IPS DF 4.7 (cell line): ENCODE measurements around the gene ALPL.

Experiments used
- DNase-seq: peaks from one replicate; pipeline ENCODE4 v3.0.0-alpha.2; 2013; ENCODE audit warnings: low spot score; ENCODE audit errors: extremely low read depth

The ALPL gene

GRCh38 chr1:21617126-21617738, 108.0 kb downstream of the ALPL start:
- DNase-seq, result no peak

GRCh38 chr1:21618059-21618458, 108.8 kb downstream of the ALPL start:
- DNase-seq, result no peak

DNA sequence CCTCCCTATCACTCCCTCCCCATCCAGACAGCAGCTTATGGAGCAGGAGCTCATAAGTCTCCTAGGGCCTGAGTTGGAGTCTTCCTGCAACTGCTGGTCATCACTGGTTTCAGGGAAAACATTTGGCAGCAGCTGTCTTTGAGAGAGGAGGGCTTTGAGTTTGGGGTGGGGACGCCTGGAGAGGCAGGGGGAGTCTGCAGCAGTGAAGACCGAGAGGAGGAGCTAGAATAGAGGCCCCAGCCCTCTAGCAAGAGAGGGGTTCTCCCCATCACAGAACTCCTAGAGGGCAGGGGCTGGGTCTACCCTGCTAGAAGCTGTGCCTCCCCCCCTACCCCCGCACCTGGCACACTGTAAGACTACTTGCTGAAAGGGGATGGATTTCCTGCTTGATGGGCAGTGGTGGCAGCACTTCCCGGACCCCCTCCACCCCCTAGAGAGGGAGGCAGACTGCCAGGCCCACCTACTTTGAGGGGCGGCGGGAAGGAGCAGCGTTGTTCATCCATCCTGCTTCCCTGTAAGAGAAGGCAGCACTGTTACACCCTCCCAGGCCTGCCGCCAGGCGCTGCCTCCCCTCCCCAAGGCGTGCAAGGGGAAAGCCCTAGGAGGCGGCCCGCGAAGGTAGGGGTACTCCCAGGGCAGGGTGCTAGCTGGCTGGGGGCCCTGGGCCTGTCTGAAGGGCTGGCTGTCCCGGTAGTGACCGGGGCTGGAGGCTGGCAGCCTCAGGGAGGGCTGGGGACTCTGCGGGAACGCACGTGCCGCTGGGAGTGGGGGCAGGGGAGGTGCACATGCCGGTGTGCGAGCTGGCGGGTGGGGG, 109.5 kb downstream of the ALPL start:
- no peak for DNase-seq

DNA sequence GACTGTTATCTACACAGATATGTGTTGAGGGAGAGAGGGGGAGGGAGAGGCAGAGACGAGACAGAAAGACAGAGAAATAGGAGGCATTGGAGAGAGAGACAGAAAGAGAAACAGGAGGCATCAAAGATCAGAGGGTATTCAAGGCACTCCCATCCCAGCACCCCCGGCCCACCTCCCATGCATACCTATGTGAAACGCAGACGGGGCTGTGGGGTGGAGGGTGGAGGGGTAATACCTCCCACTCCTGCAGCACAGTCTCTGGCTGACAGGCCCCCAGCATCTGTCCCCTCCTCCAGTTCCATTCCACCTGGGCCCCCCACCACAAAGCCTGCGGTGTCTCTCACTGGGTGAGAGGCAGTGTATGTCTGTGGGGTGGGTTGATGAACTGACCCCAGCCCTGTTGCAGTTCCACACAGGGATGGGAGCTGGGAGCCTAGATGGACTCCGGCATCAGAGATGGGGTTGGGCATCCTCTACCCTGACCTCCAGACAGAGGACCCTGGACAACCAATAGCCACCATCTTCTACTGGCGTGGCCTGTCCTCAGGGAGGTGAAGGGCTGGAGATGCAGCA, 110.2 kb downstream of the ALPL start:
- DNase-seq, result no peak

DNA sequence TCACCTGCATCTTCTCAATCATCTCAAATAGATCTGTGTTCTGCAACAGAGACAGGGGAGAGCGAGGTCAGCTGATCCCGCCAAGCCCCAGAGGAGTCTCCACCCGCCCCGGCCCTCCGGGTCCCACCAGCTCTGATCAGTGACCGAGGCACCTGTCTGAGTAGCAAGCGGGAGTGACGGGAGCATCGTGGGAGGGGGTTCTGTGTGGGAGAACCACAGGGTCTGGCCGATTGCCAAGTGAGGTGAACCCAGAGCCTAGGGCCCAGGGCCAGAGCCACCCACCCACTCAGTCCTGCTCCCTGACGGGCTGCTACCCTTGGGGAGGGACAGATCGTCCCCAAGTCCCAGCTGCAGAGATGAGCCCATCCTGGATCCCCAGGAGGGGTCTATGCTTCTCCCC, 110.8 kb downstream of the ALPL start:
- DNase-seq, result no peak

DNA sequence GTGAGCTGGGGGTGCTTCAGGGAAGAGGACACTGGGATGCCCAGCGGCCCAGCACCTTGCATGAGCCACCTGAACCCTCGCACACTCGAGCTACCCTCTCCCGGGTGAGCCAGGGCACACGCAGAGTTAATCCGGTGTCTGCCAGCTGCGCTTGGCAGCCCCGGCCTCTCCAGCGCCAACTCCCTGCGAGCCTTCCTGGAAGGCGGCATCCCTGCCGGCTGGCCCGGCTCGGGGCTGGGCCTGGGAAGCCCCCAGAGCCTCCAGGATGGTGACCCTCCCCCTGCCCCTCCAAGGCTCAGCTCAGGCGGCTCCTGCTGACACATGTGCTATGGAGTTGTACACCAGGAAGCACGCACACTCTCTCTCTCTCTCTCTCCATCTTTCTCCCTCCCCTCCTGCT, 111.3 kb downstream of the ALPL start:
- no peak for DNase-seq

GRCh38 chr1:21621051-21621450, 111.8 kb downstream of the ALPL start:
- no peak for DNase-seq

DNA sequence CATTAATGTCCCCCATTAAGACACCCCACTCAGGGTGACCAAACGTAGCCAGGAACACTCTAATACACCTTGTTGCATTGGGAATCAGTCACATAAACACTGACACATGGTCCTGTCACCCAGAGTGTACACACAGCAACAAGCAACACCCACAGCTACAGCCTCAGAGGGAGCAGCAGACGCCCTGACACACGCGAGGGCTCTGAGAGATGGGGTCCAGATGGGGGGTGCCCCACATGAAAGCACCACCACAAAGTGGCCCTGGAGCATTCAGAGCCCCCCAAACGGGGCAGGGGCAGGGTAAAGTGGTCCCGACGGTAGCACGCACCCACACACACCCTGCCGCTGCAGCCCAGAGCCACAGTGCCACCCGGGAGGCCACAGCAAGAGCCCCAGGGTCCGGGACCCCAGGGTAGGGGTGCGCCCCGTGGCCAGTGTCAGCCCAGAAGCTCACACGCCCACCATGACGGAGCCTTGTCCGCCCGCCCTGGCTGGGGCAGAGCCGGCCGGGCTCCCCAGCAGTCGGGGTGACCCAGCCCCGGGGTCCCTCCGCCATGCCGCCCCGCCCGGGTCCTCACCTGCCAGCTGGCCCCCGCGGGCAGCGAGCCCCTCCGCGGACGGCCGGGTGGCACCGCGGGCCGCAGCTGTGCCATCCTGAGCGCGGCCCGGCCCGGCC, 112.7 kb downstream of the ALPL start:
- DNase-seq, result no peak

DNA sequence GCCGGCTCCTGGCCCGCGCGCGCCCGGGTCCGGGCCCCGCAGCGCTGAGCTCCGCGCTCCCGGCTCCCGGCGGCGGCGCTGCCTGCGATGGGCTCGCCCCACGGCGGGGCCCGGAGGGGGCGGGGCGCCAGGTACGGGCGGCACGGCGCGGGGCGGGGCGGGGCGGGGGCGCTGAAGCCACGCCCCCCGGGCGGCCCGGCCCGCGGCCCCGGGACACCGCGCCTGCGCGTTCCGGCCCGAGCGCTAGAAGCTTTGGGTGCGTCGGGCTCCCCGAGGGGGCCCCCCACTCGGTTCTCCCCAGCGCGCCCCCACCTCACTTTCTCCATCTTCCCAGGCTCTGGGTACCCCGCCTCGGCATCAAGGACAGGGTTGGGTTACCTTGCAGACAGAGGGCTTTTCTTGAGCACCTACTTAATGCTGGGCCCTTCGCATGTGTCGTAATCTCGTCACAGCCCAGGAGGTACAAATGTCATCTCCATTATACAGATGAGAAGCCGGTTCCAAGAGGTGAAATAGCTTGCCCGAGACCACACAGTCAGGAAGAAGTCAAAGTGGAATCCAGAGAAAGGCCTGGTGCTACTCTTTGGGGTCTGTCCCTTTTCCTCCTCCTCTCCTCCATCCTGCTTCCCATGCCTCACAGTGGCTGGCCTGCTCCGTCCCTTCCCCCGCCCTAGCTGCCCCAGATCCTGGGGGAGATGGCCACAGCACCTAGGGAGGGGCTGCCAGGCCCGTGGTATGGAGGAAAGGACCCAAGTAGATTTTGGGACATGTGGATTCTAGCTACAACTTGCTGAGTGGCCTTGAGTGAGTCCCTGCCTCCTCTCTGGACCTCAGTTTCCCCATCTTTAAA, 113.5 kb downstream of the ALPL start:
- no peak for DNase-seq

GRCh38 chr1:21623410-21623961, 114.3 kb downstream of the ALPL start:
- no peak for DNase-seq

- no peak for DNase-seq
Measured at GRCh38 chr1:21624571-21625389, 115.6 kb downstream of the ALPL start.

DNA sequence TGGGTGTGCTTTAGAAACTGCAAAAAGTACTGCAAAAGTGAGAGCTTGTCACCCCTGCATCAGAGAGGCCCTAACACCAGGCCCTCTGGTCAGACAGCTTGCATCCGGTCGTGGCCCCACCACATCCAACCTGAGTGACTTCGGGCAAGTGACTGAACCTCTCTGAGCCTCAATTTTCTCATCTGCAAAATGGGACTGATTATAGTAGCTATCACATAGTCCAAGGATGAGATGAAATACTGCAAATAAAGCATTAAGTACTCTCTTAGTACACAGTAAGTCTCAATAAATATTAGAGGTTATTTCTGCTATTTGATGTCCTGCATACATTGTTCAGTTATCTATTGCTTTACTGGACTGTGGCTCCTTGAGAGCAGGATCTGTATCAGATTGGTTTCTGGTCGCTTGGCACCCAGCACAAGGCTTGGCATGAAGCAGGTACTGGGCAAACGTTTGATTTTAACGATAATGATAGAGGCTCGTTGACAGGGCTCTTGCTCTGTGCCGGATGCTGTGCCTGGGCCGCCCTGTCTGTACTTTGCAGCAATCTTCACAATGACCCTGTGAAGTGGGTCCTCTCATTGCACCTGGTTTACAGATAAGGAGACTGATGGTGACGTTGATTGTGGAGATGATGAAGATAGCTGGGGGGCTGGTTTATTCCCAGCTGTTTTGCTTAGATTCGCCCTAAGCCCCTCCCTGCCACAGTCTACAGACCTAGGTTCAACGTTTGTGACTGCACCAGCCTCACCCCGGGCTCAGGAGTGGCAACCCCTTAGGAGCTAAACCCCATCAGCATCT, 116.4 kb downstream of the ALPL start:
- no peak for DNase-seq

GRCh38 chr1:21626921-21627339, 117.7 kb downstream of the ALPL start:
- DNase-seq, result no peak
